Activated CD8-positive, alpha-beta memory T cell treated with anti-CD3 and anti-CD28 coated beads, Interleukin-2, amount 50 U/mL, for 1 hour (primary cell): Measurements from ENCODE around the gene TTC38.
A peak's percentile ranks its signal among the peaks of the same experiment; 100 is the strongest.
"Not testable (repeated sequence)": the region's sequence is repeated elsewhere in the genome, so short reads cannot be mapped to it uniquely, and the experiment has no call there.

Experiments used
- DNase-seq: peaks from one replicate; pipeline ENCODE4 v3.0.0-alpha.2; 2020; ENCODE audit errors: extremely low read depth

TTC38 gene

GRCh38 chr22:46296257-46297150 is 28.7 kb downstream of the TTC38 start, which contains the start of gene GTSE1:
Gene GTSE1, plus strand, starts transcription at chr22:46296870. Its CDS starts 531 bp downstream, at chr22:46297401.
- DNase-seq = peak; percentile 93

- no peak for DNase-seq
Observed at GRCh38 chr22:46297151-46297812, 29.5 kb downstream of the TTC38 start.

- DNase-seq = no peak
Observed at GRCh38 chr22:46299101-46299500, 31.3 kb downstream of the TTC38 start.

GRCh38 chr22:46300491-46300890 is 32.7 kb downstream of the TTC38 start:
- no peak for DNase-seq

- DNase-seq = no peak
Observed at GRCh38 chr22:46303347-46303965, 35.6 kb downstream of the TTC38 start.

GRCh38 chr22:46308283-46308988 is 40.6 kb downstream of the TTC38 start:
- DNase-seq = no peak

- DNase-seq = no peak
Observed at GRCh38 chr22:46309526-46310085, 41.8 kb downstream of the TTC38 start.

- DNase-seq = no peak
Observed at GRCh38 chr22:46312056-46312455, 44.2 kb downstream of the TTC38 start.

- DNase-seq = not testable (repeated sequence)
Observed at GRCh38 chr22:46312848-46313247, 45.0 kb downstream of the TTC38 start.

- no peak for DNase-seq
Observed at GRCh38 chr22:46315976-46316375, 48.2 kb downstream of the TTC38 start.

GRCh38 chr22:46317646-46318045 is 49.8 kb downstream of the TTC38 start:
- no peak for DNase-seq

GRCh38 chr22:46318576-46318975 is 50.8 kb downstream of the TTC38 start:
- DNase-seq = no peak

GRCh38 chr22:46319319-46319718 is 51.5 kb downstream of the TTC38 start:
- DNase-seq = no peak

GRCh38 chr22:46320166-46320710 is 52.4 kb downstream of the TTC38 start:
- DNase-seq = no peak

- DNase-seq = no peak
Observed at GRCh38 chr22:46320716-46321386, 53.0 kb downstream of the TTC38 start.

- no peak for DNase-seq
Observed at GRCh38 chr22:46322711-46323110, 54.9 kb downstream of the TTC38 start.

- DNase-seq = no peak
Observed at GRCh38 chr22:46323162-46323561, 55.4 kb downstream of the TTC38 start.

- DNase-seq = no peak
Observed at GRCh38 chr22:46326066-46326680, 58.4 kb downstream of the TTC38 start.

GRCh38 chr22:46327691-46328465 is 60.1 kb downstream of the TTC38 start:
- DNase-seq = no peak
